Transverse colon (tissue), 4 donors: ENCODE results near the gene SHCBP1L. TPM values are rescaled to one million over a fixed set of nuclear protein-coding genes. Genes with fewer than 3 reads are reported as not detected.

Experiments
- DNase-seq: peaks from one replicate; pipeline ENCODE4 v3.0.0-alpha.2; 2019
- H3K27ac ChIP-seq, 4 donors: fragments of 200-600 bp; sonication (generic); 2 replicates each; pipeline ENCODE4 v1.5.1; 2016 to 2018; ENCODE audit warnings: inconsistent platforms in 4 of 4
- H3K27me3 ChIP-seq: fragments of 200-600 bp; sonication (generic); 2 replicates; pipeline ENCODE4 v1.5.1; 2017; ENCODE audit warnings: inconsistent platforms
- H3K36me3 ChIP-seq, 4 donors: fragments of 200-600 bp; sonication (generic); 2 replicates each; pipeline ENCODE4 v1.5.1; 2017 to 2019; ENCODE audit warnings: inconsistent platforms in 4 of 4
- H3K4me1 ChIP-seq, 4 donors: fragments of 200-600 bp; sonication (generic); 2 replicates each; pipeline ENCODE4 v1.5.1; 2017 to 2020; ENCODE audit warnings: inconsistent platforms in 4 of 4
- H3K4me3 ChIP-seq, 4 donors: fragments of 200-600 bp; sonication (generic); 1 replicate in 1 of 4; 2 replicates in 3 of 4; pipeline versions ENCODE4 v1.5.1 to v1.6.1; 2017 to 2019; ENCODE audit warnings: inconsistent platforms in 4 of 4
- H3K9me3 ChIP-seq, 2 donors: fragments of 200-600 bp; sonication (generic); 2 replicates each; pipeline ENCODE4 v1.5.1; 2017 to 2019; ENCODE audit warnings: inconsistent platforms in 2 of 2
- CTCF ChIP-seq, 5 experiments: fragments of 200-600 bp in 3 of 5; fragments of 450-650 bp in 2 of 5; sonication (generic) in 3 of 5; IDR thresholded peaks; 1 replicate in 2 of 5; 2 replicates in 3 of 5; pipeline ENCODE4 v1.5.1; 2016 to 2017; ENCODE audit warnings: antibody characterized with exemption in 5 of 5, inconsistent platforms in 3 of 5, mild to moderate bottlenecking in 2 of 5, moderate library complexity in 1 of 5
- EP300 ChIP-seq: sonication (generic); formaldehyde crosslinking; IDR thresholded peaks from one replicate; pipeline ENCODE4 v1.6.1; 2017; ENCODE audit warnings: antibody characterized with exemption, low read depth
- POLR2A ChIP-seq: fragments of 450-650 bp; IDR thresholded peaks from one replicate; pipeline ENCODE4 v1.6.1; 2016; ENCODE audit warnings: antibody characterized with exemption, mild to moderate bottlenecking, moderate library complexity
- POLR2AphosphoS5 ChIP-seq, 3 donors: sonication (generic); formaldehyde crosslinking; IDR thresholded peaks; one replicate each; pipeline ENCODE4 v1.6.1; 2016; ENCODE audit warnings: antibody characterized with exemption in 3 of 3
- WGBS, 2 donors: methylation state at CpG; one replicate each; pipeline ENCODE4 v1.1.5; 2018; ENCODE audit warnings: low coverage in 1 of 2; 5-methylcytosine and 5-hydroxymethylcytosine counted together
- in situ Hi-C, 4 donors: fragments of 200-750 bp; cut with MboI; loops; one replicate each; pipeline versions ENCODE4 v1.15.0 to v1.15.1; 2017; ENCODE audit warnings: low sequenced_read_pairs in 3 of 4, low pct_ligation_motif_present in 1 of 4, low pct_unique_long_range_greater_than_20kb in 1 of 4
- intact Hi-C: fragments of 100-400 bp; cut with DNase I; formaldehyde crosslinking; loops from one replicate; pipeline ENCODE4 v1.15.1; 2023; ENCODE audit warnings: low total_unique reads
- small RNA-seq, 4 donors: library from RNA; depleted of rRNA; stranded (forward); fragments of <200 nt; gene quantifications; one replicate each; pipeline ENCODE3, GENCODE V24; 2016
- total RNA-seq, 4 donors: library from RNA; depleted of rRNA; stranded (reverse); fragments of >200 nt; gene quantifications; one replicate each; pipeline ENCODE4 v1.1.0, GENCODE V29; 2016

SHCBP1L gene
- total RNA-seq, 4 donors from 2014 or later: not detected

DNA sequence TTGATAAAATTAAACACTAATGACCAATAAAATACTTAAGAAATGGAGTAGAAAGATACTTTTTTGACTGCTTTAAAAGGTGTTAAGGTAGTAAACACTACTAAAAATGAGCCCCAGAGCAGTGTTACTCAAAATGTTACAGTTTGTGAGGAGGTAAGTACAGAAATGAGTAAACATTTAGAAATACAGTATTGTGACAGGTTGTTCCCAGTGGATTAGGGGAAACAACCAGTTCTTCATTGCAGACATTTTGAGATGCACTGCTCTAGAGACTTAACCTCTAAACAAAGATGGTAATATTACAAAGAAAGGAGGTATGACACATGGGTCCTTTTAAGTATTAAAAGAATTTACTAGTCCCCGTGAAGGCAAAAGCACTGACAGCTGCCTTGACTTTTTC, 101.1 kb downstream of the SHCBP1L start:
- in situ Hi-C loops: loop anchor here in 2 of 4 donors (25.0 kb wide), 1 partner anchor 1860 kb away; no protein-coding TSS in a partner anchor
- H3K27me3 ChIP-seq: no peaks in the 10 kb centered on the region

DNA sequence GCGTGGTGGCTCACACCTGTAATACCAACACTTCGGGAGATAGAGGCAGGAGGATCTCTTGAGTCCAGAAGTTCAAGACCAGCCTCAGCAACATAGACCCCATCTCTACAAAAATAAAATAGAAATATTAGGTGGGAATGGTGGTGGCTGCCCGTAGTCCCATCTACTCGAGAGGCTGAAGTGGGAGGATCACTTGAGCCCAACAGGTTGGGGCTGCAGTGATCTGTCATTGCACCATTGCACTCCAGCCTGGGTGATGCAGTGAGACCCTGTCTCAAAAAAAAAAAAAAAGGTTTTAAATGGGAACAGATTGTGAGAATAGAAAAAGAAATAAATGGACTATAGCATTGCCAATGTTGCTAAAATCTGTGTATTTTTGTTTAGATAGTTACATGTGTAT, 102.6 kb downstream of the SHCBP1L start:
- Histone ChIP-seq H3K4me1 (no peaks in the 10 kb centered on the region), H3K27ac (no peak overlapping the region), H3K36me3 (peaks cover 0 to 96% (median 47%) of the 10 kb centered on the region in 4 donors), H3K4me3 (no peak overlapping the region), H3K27me3 (no peaks in the 10 kb centered on the region), H3K9me3 (no peaks in the 10 kb centered on the region)
- DNase-seq: no peak
- intact Hi-C loops (no loop called here), in situ Hi-C loops (loop anchor here in 2 of 4 donors (25.0 kb wide), 1 partner anchor 1862 kb away; no protein-coding TSS in a partner anchor)
- WGBS, 2 donors: 96% methylated on average over 4 of the region's 4 CpGs
- TF ChIP-seq POLR2A (no peak), POLR2AphosphoS5 (IDR thresholded peaks at IDR 0.05) (no peak), CTCF (IDR thresholded peaks at IDR 0.05) (no peak), EP300 (no peak)

More for the DNA sequence above, 101.1 kb downstream of the SHCBP1L start:
- Histone ChIP-seq H3K4me3 (no peak overlapping the region), H3K27ac (no peak overlapping the region), H3K36me3 (peaks cover 0 to 96% (median 49%) of the 10 kb centered on the region in 4 donors), H3K4me1 (no peaks in the 10 kb centered on the region), H3K9me3 (no peaks in the 10 kb centered on the region)
- intact Hi-C loops: no loop called here
- DNase-seq: no peak
- TF ChIP-seq EP300: no peak
- TF ChIP-seq CTCF (IDR thresholded peaks at IDR 0.05): no peak
- TF ChIP-seq POLR2AphosphoS5 (IDR thresholded peaks at IDR 0.05): no peak
- TF ChIP-seq POLR2A: no peak
- 75 to 100% methylated on average over 1 of the region's 1 CpG for WGBS, 2 donors

Small RNA genes within 50 kb of the gene (small RNA-seq; reads per million reads assigned to genes)
- gene HMGN1P4: 0 reads per million in 4 donors
- gene RNU6-41P: 0 reads per million in 4 donors

Other genes with a start within 250 kb of the SHCBP1L start
- gene NPL, start 163.4 kb downstream of the SHCBP1L start, total RNA-seq: 10 to 100 TPM in 2 of 4 donors, 1 to 10 TPM in 1, not detected in 1; 9.6 to 94.5 (median 11.4) TPM
- 10 to 100 TPM; 29.5 to 84.0 (median 65.8) TPM for gene DHX9, start 113.8 kb downstream of the SHCBP1L start, total RNA-seq
- 100 to 1,000 TPM in 3 of 4 donors, 10 to 100 TPM in 1; 77.7 to 633 (median 138) TPM for gene LAMC1, start 70.3 kb upstream of the SHCBP1L start, total RNA-seq
- gene LAMC2, start 233.1 kb upstream of the SHCBP1L start, total RNA-seq: 10 to 100 TPM in 2 of 4 donors, 1 to 10 TPM in 2; 9.7 to 25.9 (median 16.1) TPM